Measurements from ENCODE around the gene ABCA9.
A peak's percentile ranks its signal among the peaks of the same experiment; 100 is the strongest.

The ABCA9 gene

GRCh38 chr17:69064001-69064400 is 3.3 kb upstream of the ABCA9 start:
- no peak overlapping the region for H3K4me3 ChIP-seq (ENCODE audit: low read length in 2 of 2)
- no peak overlapping the region for H3K23ac ChIP-seq (ENCODE audit: low read depth, low read length, poor library complexity)
- no peaks in the 10 kb centered on the region for H3K27me3 ChIP-seq (ENCODE audit: control insufficient read depth in 3 of 3, insufficient read depth in 3 of 3, low read depth in 1 of 3, low read length in 3 of 3)
- H3K9me3 ChIP-seq (replicated peaks in 1 of 2; ENCODE audit: control insufficient read depth in 2 of 2, insufficient read depth in 1 of 2, low read depth in 1 of 2, low read length in 2 of 2): peaks cover 0 to 4% of the 10 kb centered on the region in 2 donors
- H3K4me2 ChIP-seq (ENCODE audit: insufficient read depth, low read length, poor library complexity, severe bottlenecking): no peak overlapping the region
- no peak overlapping the region for H3K4ac ChIP-seq (ENCODE audit: low read length)
- H3K18ac ChIP-seq (ENCODE audit: low read length): no peak overlapping the region
- H3K36me3 ChIP-seq (replicated peaks in 1 of 2; ENCODE audit: control insufficient read depth in 2 of 2, insufficient read depth in 2 of 2, low read length in 2 of 2): no peaks in the 10 kb centered on the region
- no peaks in the 10 kb centered on the region for H3K79me1 ChIP-seq (ENCODE audit: low read depth, low read length)
- no CpG with 5 or more reads among the region's 2 CpGs for WGBS, 2 donors (ENCODE audit: extremely low coverage in 2 of 2, insufficient read length in 2 of 2, insufficient replicate concordance in 1 of 2)
- no peak overlapping the region for H3K9ac ChIP-seq (ENCODE audit: low read depth, low read length, poor library complexity)
- no peak overlapping the region for H4K91ac ChIP-seq (ENCODE audit: low read depth, low read length, poor library complexity)
- H3K14ac ChIP-seq (ENCODE audit: low read length): no peak overlapping the region
- H2AFZ ChIP-seq (ENCODE audit: low read length): no peak overlapping the region
- no peak overlapping the region for H2BK5ac ChIP-seq (ENCODE audit: low read length)
- H3K4me1 ChIP-seq (ENCODE audit: control insufficient read depth in 2 of 2, insufficient read depth in 1 of 2, low read depth in 1 of 2, low read length in 2 of 2): peaks cover under 1 to 10% of the 10 kb centered on the region in 2 donors
- H3K27ac ChIP-seq (replicated peaks; ENCODE audit: low read length): no peak overlapping the region
- H2BK12ac ChIP-seq (ENCODE audit: low read length): no peak overlapping the region
- no peak overlapping the region for H2BK120ac ChIP-seq (ENCODE audit: low read depth, low read length)
- H4K8ac ChIP-seq (ENCODE audit: low read depth, low read length): no peak overlapping the region
- H2BK15ac ChIP-seq (ENCODE audit: low read length): no peak overlapping the region
- no peak for DNase-seq (ENCODE audit: low spot score)
- no peak overlapping the region for H2AK5ac ChIP-seq (ENCODE audit: low read depth, low read length)

GRCh38 chr17:69062860-69063581 is 2.3 kb upstream of the ABCA9 start:
- Histone ChIP-seq H3K23ac (ENCODE audit: low read depth, low read length, poor library complexity) (no peak overlapping the region), H2BK12ac (ENCODE audit: low read length) (no peak overlapping the region), H3K36me3 (replicated peaks in 1 of 2; ENCODE audit: control insufficient read depth in 2 of 2, insufficient read depth in 2 of 2, low read length in 2 of 2) (no peaks in the 10 kb centered on the region), H3K4me2 (ENCODE audit: insufficient read depth, low read length, poor library complexity, severe bottlenecking) (no peak overlapping the region), H3K4ac (ENCODE audit: low read length) (no peak overlapping the region), H3K9ac (ENCODE audit: low read depth, low read length, poor library complexity) (no peak overlapping the region), H2BK5ac (ENCODE audit: low read length) (no peak overlapping the region), H3K18ac (ENCODE audit: low read length) (no peak overlapping the region), H2AFZ (ENCODE audit: low read length) (peak overlapping the region; percentile 21), H3K4me3 (ENCODE audit: low read length in 2 of 2) (no peak overlapping the region), H3K79me1 (ENCODE audit: low read depth, low read length) (no peaks in the 10 kb centered on the region), H3K4me1 (ENCODE audit: control insufficient read depth in 2 of 2, insufficient read depth in 1 of 2, low read depth in 1 of 2, low read length in 2 of 2) (peaks cover 0 to 10% of the 10 kb centered on the region in 2 donors), H3K27ac (replicated peaks; ENCODE audit: low read length) (no peak overlapping the region), H2AK5ac (ENCODE audit: low read depth, low read length) (no peak overlapping the region), H3K14ac (ENCODE audit: low read length) (no peak overlapping the region), H2BK120ac (ENCODE audit: low read depth, low read length) (no peak overlapping the region), H4K91ac (ENCODE audit: low read depth, low read length, poor library complexity) (no peak overlapping the region), H4K8ac (ENCODE audit: low read depth, low read length) (no peak overlapping the region), H3K27me3 (ENCODE audit: control insufficient read depth in 3 of 3, insufficient read depth in 3 of 3, low read depth in 1 of 3, low read length in 3 of 3) (no peaks in the 10 kb centered on the region), H3K9me3 (replicated peaks in 1 of 2; ENCODE audit: control insufficient read depth in 2 of 2, insufficient read depth in 1 of 2, low read depth in 1 of 2, low read length in 2 of 2) (peaks cover 0 to 4% of the 10 kb centered on the region in 2 donors), H2BK15ac (ENCODE audit: low read length) (no peak overlapping the region)
- DNase-seq (ENCODE audit: low spot score): no peak
- no CpG with 5 or more reads among the region's 4 CpGs for WGBS, 2 donors (ENCODE audit: extremely low coverage in 2 of 2, insufficient read length in 2 of 2, insufficient replicate concordance in 1 of 2)

DNA sequence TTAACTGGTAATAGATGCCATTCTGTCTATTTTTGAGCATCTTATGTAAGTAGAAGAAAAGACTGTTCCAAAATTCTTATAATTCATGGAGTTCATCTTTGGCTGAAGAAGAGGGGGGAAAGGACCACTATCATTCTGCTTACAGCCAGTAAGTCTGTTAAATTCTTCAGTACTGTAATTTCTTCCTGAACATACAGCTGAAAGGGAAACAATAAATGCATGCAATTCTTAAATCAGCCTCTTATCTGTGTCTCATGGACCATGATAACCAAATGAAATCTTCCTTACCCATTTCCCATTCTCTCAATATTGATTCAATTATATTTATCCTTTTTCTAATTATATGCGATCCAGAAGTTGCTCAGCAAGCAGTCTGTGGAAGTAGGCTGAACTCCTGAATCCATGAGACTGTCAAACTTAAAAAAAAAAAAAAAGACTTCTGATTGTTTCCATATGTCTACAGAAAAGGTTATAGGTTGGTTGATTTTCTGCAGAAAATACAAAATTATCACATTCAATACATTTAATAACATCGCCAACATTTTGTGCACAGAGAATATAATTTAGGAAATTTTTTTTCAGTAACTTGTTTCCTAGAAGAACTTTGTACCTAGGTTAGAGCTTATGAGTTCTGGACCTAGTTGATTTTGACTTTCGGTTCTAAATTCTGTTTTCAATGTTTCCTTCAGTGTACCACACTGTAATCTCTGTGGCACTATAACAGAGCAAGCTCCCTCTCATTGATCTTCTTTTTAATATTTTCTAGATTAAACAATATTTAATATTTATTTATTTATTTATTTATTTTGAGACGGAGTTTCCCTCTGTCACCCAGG is 1.2 kb upstream of the ABCA9 start:
- Histone ChIP-seq H3K79me1 (ENCODE audit: low read depth, low read length) (no peaks in the 10 kb centered on the region), H3K27ac (replicated peaks; ENCODE audit: low read length) (no peak overlapping the region), H2BK120ac (ENCODE audit: low read depth, low read length) (no peak overlapping the region), H3K4me1 (ENCODE audit: control insufficient read depth in 2 of 2, insufficient read depth in 1 of 2, low read depth in 1 of 2, low read length in 2 of 2) (peaks cover 0 to 10% of the 10 kb centered on the region in 2 donors), H3K4me2 (ENCODE audit: insufficient read depth, low read length, poor library complexity, severe bottlenecking) (no peak overlapping the region), H3K36me3 (replicated peaks in 1 of 2; ENCODE audit: control insufficient read depth in 2 of 2, insufficient read depth in 2 of 2, low read length in 2 of 2) (no peaks in the 10 kb centered on the region), H2AFZ (ENCODE audit: low read length) (no peak overlapping the region), H2BK5ac (ENCODE audit: low read length) (no peak overlapping the region), H4K91ac (ENCODE audit: low read depth, low read length, poor library complexity) (no peak overlapping the region), H3K9ac (ENCODE audit: low read depth, low read length, poor library complexity) (no peak overlapping the region), H3K4ac (ENCODE audit: low read length) (no peak overlapping the region), H3K23ac (ENCODE audit: low read depth, low read length, poor library complexity) (no peak overlapping the region), H3K4me3 (ENCODE audit: low read length in 2 of 2) (no peak overlapping the region), H4K8ac (ENCODE audit: low read depth, low read length) (no peak overlapping the region), H3K9me3 (replicated peaks in 1 of 2; ENCODE audit: control insufficient read depth in 2 of 2, insufficient read depth in 1 of 2, low read depth in 1 of 2, low read length in 2 of 2) (peaks cover 0 to 4% of the 10 kb centered on the region in 2 donors), H3K27me3 (ENCODE audit: control insufficient read depth in 3 of 3, insufficient read depth in 3 of 3, low read depth in 1 of 3, low read length in 3 of 3) (no peaks in the 10 kb centered on the region), H2BK12ac (ENCODE audit: low read length) (no peak overlapping the region), H2BK15ac (ENCODE audit: low read length) (no peak overlapping the region), H3K18ac (ENCODE audit: low read length) (no peak overlapping the region), H3K14ac (ENCODE audit: low read length) (no peak overlapping the region), H2AK5ac (ENCODE audit: low read depth, low read length) (no peak overlapping the region)
- DNase-seq (ENCODE audit: low spot score): no peak
- no CpG with 5 or more reads among the region's 4 CpGs for WGBS, 2 donors (ENCODE audit: extremely low coverage in 2 of 2, insufficient read length in 2 of 2, insufficient replicate concordance in 1 of 2)

DNA sequence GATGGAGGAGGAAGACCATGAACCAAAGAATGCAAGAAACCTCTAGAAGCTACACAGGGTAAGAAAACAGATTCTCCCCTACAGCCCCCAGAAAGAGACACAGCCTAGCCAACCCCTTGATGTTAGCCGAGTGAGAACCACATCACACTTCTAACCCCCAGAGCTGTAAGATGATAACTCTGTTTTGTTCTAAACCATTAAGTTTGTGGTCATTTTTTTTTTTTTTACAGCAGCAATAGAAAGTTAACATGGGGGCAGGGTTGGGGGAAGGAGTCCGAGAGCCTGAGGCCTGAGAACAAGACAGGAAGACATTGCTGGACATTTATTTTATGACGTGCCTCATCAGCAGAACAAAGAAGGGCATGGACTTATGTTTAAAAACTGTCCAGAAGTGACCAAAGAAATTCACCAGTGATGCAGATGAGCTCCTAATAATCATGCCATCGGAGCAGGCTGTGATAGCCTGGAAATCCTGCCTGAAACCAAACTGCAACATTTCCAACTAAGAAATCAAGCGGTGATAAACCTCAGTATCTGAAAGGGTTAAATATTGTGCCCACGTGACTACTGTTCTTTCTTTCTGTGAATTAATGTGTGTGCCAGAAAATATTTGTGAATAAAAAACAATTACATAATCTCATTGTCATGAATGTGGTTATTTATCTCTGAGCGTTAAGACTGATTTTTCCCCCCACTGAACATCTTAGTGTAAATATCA is 1.1 kb downstream of the ABCA9 start:
- H4K8ac ChIP-seq (ENCODE audit: low read depth, low read length): no peak overlapping the region
- peaks cover 0 to 4% of the 10 kb centered on the region in 2 donors for H3K9me3 ChIP-seq (replicated peaks in 1 of 2; ENCODE audit: control insufficient read depth in 2 of 2, insufficient read depth in 1 of 2, low read depth in 1 of 2, low read length in 2 of 2)
- H3K4me1 ChIP-seq (ENCODE audit: control insufficient read depth in 2 of 2, insufficient read depth in 1 of 2, low read depth in 1 of 2, low read length in 2 of 2): peaks cover 0 to 10% of the 10 kb centered on the region in 2 donors
- H3K9ac ChIP-seq (ENCODE audit: low read depth, low read length, poor library complexity): no peak overlapping the region
- H3K14ac ChIP-seq (ENCODE audit: low read length): no peak overlapping the region
- H3K79me1 ChIP-seq (ENCODE audit: low read depth, low read length): no peaks in the 10 kb centered on the region
- H3K27me3 ChIP-seq (ENCODE audit: control insufficient read depth in 3 of 3, insufficient read depth in 3 of 3, low read depth in 1 of 3, low read length in 3 of 3): no peaks in the 10 kb centered on the region
- no peak overlapping the region for H2BK5ac ChIP-seq (ENCODE audit: low read length)
- no peak overlapping the region for H3K4ac ChIP-seq (ENCODE audit: low read length)
- H2AK5ac ChIP-seq (ENCODE audit: low read depth, low read length): no peak overlapping the region
- H2BK12ac ChIP-seq (ENCODE audit: low read length): no peak overlapping the region
- H3K4me2 ChIP-seq (ENCODE audit: insufficient read depth, low read length, poor library complexity, severe bottlenecking): no peak overlapping the region
- H2BK120ac ChIP-seq (ENCODE audit: low read depth, low read length): no peak overlapping the region
- no peak overlapping the region for H3K4me3 ChIP-seq (ENCODE audit: low read length in 2 of 2)
- peak overlapping the region; percentile 37 for H2AFZ ChIP-seq (ENCODE audit: low read length)
- no peaks in the 10 kb centered on the region for H3K36me3 ChIP-seq (replicated peaks in 1 of 2; ENCODE audit: control insufficient read depth in 2 of 2, insufficient read depth in 2 of 2, low read length in 2 of 2)
- H3K27ac ChIP-seq (replicated peaks; ENCODE audit: low read length): no peak overlapping the region
- DNase-seq (ENCODE audit: low spot score): no peak
- WGBS, 2 donors (ENCODE audit: extremely low coverage in 2 of 2, insufficient read length in 2 of 2, insufficient replicate concordance in 1 of 2): no CpG with 5 or more reads among the region's 7 CpGs
- no peak overlapping the region for H4K91ac ChIP-seq (ENCODE audit: low read depth, low read length, poor library complexity)
- no peak overlapping the region for H3K23ac ChIP-seq (ENCODE audit: low read depth, low read length, poor library complexity)
- H3K18ac ChIP-seq (ENCODE audit: low read length): no peak overlapping the region
- H2BK15ac ChIP-seq (ENCODE audit: low read length): no peak overlapping the region

All from neuronal stem cell (in vitro differentiated cells).